GM18502 (cell line): Measurements from ENCODE around the gene PLD3.

Source experiments
- ATAC-seq: cut with Tn5 transposase; IDR thresholded peaks from one replicate; pipeline ENCODE4 v1.9.1; 2021; ENCODE audit warnings: mild to moderate bottlenecking; ENCODE audit not compliant: unreplicated experiment, poor library complexity

Gene PLD3

DNA sequence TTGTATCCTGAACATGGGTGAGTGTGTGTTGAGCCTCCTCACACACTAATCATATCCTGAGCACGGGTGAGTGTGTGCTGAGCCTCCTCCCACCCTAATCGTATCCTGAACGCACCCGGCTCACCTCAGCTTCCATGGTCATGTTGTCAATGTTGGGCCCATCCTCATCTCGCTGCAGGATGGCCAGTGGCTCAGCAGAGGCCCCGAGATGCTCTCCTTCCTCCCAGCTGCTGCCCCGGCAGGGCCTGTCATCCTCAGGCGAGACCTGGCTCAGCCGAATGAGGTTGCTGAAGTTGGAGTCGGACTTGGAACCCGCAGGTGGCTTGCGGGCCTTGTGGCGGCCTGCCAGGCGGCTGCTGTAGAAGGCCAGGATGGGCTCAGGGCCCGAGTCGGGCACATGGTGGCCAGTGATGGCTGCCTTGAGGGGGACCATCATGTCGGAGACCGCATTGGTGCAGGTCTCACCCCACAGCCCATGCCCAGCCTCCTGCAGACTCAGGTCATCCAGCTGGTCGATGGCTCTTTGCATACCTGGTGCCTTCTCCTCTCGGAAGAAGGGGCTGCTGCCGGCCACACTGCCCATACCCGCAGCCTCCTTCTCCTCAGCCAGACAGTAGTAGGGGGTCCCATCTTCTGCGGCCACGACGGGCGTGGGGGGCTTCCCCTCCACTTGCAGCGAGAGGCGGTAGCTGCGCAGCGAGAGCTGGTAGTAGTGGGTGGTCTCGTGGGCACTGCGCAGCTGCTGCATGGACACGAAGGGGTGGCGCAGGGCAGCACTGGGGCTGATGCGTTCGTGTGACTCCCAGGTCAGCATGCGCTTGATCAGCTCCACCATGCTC, 31.9 kb downstream of the PLD3 start:
- no peak for ATAC-seq

DNA sequence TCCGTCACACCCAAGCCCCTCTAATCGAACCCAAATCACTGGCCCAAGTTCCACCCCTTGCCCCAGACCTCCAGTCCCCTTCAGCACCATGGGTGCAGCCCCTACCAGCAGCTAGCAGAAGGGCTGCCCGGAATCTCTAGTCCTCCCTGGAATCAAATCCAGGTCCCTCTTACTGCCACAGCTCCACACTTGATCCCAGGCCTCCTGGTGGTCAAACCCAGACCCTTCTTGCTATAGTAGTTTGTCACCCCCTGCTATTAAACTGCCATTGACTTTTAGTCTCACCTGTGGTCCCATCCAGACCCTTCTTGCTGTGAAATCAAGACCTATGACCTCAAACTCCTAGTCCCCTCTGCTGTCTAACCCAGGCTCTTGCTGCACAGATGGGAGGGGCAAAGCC, 32.8 kb downstream of the PLD3 start:
- no peak for ATAC-seq

DNA sequence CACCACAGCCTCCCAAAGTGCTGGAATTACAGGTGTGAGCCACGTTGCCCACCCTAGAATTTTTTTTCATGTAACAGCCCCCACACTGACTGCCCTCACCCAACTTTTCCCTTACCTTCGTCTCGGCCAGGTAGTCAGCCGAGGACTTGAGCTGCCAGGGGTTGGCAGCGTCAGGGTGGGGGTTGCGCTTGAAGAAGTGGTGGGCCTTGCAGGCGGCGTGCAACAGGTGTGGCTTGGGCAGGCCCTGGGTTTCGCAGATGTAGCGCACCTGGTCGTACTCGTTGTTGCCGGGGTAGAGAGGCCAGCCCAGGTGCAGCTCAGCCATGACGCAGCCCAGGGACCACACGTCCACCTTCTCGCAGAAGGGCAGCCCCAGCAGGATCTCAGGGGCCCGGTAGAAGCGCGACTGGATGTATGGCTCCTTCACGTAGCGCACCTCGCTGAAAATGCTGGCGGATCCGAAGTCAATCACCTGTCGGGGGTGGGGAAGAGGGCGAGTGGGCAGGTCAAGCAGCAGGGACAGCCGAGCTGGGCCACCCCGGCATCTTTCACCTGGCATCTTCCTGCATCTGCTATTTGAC, 35.3 kb downstream of the PLD3 start:
- ATAC-seq: no peak

DNA sequence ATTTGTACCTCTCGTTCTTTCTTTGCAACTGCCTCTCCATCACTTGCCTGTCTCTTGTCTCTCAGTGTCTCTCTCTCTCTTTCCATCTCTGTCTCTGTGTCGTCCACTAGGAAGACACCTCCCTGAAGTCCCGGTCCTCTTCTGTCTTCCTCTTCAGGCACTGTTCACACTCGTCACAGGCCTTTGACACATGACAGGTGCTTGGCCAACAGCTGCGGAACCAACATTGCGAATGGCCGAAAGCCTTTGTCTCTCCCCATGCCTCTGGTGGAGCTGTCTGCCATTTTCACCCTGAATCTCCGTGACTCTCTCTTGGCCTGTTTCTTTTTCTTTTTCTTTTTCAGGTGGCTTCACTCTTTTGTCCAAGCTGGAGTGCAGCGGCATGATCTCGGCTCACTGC, 38.7 kb downstream of the PLD3 start:
- no peak for ATAC-seq

DNA sequence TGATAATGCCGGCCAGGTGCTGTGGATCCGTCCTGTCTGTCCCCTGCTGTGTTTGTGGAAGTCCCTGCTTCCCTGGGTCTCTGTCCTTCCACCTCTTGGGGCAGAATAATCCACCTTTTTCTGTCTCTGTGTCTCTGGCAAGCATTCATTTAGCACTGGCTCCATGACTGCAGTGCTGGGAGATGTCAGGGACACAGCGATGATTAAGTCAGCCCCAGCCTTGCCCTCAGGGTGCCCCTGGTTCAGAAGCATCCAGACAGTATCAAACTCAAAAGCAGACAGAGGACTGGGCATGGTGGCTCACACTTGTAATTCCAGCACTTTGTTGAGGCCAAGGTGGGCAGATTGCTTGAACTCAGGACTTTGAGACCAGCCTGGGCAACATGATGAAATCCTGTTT, 40.0 kb downstream of the PLD3 start:
- no peak for ATAC-seq

DNA sequence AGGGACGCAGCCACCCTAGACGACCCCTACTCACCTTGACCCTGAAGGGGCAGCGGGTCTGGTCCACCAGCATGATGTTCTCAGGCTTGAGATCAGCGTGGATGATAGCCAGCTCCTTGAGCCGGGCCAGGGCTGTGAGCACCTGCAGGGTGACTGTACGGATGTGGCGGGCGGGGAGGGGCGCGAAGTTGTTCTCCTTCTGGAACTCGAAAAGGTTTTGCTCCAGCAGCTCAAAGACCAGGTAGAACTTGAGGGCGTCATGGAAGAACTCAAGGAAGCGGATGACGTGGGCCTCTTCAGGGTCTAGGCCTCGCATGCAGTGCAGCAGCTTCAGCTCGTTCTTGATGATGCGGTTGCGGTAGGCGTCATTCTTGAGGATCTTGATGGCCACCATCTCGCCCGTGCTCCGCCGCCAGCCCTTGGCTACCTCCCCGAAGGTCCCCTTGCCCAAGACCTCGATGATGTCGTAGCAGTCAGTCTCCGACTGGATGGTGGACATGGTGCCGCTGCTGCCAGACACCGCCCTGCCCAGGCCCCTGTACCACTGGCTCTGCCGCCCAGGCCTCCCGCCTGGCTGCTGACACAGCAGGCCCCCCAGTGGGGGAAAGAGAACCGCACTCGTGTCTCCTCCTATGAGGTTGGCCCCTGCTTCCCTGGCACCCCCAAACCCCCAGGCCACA, 41.0 kb downstream of the PLD3 start:
- no peak for ATAC-seq

DNA sequence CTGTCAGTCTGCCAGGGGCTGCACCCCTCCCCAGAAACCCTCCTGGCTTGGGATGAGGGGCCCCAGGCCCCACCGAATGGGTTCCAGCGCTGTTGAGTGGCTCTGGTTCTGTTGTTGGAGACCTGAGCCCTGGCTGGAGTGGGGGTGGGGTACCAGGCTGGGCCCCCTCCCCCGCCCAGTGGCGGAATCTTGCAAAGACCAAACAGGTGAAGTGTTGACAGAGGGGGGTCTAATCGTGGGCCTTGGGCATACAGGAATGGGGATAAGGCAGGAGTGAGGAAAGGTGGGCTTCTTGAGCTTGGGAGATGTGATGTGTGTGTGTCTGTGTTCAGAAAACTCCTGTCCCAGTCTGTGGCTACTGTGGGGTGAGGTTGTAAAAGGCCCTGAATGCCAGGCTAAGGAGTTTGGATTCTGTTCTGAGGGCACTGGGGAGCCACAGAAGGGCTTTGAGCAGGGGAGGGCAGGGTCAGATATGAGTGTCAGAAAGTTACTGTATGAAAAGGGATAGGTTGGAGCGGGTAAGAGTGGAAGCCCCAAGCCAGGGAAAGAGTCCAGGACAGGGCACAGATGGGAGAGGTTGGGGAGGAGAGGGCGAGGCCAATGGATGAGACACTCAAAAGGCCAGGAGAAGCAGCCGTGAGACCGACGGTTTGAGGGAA, 41.7 kb downstream of the PLD3 start, which contains the start of gene HIPK4:
Gene HIPK4 (minus strand): TSS at position 98 of the 659 bp plus-strand sequence. CDS start 279 bp downstream, outside the sequence.
- no peak for ATAC-seq

DNA sequence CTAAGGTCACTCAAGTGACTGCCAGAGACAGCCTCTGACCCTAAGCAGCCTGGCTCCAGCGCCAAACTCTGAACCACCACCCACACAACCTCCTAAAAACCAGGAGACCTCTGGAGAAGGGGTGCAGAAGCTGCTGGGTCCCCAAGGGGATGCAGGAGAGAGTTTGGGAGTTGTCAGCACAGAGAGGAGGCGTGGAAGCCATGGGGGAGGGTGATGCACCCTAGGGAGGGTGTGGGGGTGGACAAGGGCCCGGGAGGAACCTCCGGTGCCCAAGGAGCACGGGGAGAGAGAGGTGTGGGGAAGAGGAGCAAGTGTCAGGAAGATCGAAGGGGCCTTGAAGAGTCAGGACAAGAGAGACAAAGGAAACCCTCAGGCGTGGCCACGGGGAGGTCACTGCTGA, 43.6 kb downstream of the PLD3 start:
- no peak for ATAC-seq

DNA sequence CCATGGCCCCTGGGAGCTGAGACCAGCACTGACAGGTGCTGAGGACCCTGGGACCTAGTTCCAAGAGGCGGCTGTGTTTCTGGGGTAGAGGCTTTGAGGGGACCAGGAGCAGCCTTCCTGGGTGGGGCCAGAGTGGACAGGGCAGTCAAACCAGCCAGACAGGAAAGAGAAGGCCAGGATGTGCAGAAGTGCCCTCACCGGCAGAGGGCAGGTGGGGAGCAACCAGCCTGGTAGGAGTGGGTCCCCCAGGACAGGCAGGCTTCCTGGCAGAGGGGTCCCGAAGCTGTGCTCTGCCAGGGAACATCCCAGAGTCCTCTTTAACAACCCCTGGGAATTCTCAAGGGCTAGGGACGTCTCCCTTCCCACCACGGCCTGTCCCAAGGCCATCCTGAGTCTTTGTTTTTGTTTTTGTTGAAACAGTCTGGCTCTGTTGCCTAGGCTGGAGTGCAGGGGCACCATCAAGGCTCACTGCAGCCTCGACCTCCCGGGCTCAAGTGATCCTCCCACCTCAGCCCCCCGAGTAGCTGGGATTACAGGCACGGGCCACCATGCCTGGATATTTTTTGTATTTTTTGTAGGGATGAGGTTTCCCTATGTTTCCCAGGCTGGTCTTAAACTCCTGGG, 44.5 kb downstream of the PLD3 start:
- ATAC-seq: no peak

DNA sequence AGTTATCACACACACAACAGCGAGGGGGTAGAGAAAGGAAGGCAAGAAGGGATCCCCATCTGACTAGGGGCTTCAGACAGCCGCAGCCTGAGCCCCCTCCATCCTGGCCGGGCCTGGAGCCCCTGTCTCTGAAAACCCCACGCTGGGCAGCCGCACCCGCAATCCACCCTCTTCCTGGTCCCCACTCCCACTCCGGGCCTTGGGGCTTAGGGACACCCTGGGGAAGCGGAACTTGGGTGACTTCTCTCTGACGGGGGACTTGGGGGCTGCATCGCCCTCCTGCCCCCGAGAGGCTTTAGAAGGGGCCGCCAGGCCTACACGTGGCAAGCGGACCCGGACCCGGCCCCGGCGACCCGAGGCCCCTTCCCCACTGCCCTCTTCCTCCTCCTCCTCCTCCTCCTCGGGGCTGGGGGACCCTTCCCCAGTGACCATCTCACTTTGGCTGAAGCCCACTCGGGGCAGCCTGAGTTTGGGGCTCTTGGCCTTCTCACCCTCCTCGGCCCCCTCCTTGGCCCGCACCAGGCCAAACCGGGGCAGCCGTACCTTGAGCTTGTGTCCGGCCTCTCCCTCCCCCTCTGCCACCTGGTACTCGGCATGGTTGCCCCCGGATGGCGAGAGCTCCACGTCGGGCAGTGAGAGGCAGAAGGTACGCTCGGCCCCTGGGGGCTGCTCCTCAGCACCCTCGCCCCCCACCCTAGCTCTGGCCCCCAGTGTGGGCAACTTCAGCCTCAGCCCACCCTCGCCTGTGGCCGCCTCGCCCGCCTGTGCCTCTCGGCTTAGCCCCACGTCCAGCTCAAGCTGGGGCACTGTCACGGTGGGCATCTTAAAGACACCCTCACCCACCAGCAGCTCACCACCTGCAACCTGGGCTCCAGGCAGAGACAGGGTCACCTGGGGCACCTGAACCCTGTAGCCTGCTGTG, 45.7 kb downstream of the PLD3 start:
- no peak for ATAC-seq

DNA sequence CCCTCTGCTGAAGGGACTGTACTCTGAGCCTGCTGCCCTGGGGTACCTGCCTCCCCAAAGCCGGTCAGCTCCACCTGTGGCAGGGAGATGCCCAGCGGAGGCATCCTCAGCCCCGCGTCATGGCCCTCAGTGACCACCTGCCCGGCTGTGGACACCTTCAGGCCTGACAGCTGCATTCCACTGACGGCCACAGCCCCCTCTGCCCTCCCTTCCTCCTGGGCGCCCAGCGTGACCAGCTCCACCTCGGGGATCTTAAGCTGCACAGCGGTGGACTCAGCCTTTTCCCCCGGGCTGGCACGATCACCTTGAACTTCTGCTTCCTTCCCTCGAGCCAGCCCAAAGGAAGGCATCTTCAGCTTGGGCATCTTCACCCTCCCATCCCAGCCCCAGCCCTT, 46.3 kb downstream of the PLD3 start:
- no peak for ATAC-seq

DNA sequence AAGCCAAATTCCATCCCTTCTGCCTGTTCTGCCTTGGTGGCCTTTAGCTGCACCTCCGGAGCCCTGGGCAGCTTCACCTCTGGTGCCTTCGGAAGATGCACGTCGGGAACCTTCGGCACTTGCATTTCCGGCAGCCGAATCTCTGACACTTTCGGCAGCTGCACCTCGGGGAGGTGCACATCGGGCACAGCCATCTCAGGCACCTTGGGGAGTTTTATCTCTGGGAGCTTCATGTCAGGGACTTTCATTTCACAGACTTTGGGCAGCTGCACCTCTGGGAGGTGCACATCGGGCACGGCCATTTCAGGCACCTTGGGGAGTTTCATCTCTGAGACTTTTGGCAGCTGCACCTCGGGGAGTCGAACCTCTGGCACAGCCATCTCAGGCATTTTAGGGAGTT, 47.5 kb downstream of the PLD3 start:
- ATAC-seq: no peak

DNA sequence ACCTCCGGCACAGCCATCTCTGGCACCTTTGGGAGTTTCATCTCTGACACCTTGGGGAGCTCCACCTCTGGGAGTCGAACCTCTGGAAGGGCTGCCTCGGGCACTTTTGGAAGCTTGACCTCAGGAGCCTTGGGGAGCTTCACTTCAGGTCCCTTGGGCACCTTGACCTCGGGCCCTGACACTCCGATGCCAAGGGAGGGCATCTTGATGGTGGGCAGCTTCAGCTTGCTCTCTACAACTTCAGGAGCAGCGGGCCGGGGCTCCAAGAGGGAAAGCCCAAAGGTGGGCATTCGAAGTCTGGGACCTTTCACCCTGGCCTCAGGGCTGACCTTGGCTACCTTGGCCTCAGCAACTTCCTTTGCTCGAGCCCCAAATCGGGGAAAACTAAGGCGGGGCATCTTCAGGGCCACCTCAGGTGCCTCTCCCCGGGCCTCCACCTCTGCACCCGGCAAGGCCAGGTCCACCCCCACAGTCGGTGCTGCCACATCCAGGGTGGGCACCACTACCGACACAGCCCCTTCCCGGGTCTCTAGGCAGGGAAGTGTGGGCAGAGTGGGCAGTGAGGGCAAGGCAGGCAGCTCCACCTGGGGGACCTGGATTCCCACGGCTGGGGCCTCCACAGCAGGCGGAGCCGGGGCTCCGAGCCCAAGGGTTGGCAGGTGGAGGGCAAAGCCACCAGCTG, 48.5 kb downstream of the PLD3 start:
- ATAC-seq: no peak

DNA sequence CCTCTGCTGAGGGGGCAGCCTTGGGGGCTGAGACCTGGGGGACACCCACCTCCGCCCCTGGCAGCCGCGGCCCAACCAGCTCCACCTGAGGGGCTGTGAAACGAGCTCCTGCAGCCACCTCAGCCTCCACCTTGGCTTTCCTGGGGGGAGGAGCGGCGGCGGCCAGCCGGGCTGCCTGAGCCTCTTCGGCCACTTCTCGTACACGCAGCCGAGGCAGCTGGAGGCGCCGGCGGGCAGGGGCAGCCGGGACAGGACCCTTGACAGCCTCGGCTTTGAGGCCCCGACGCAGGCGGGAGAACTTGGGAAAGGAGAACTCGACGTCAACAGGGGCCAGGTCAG, 49.0 kb downstream of the PLD3 start:
- no peak for ATAC-seq

DNA sequence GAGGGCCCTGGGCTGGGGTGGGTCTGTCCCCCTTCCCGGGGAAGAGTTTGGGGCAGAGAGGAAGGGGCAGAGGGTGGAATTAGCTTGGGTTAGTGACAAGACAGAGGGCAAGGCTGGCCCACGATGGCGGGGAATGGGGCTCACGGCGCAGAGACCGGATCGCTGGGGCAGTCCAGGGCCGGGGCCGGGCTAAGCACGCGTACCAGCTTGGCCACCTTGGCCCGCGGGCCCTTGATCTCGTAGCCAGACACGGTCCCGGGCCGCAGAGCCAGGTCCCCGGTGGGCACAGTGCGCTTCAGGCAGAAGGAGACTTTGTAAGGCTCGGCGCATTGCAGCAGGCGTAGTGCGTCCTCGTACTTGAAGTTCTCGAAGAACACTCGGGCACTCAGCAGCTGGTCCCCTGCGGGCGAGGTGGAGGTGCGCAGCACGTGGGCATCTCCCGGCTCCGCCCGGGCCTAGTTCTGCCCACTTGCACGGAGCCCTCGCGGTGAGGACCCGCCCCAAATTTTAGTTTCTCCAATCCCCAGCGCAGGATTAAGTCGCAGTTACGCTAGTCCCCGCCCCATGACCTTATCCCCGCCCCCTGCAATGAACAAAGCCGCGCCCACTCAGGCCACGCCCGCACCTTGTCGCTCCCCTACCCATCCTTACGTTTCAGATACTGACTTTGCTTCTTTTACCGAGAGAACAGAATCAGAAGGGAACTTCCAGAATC, 50.1 kb downstream of the PLD3 start:
- no peak for ATAC-seq

DNA sequence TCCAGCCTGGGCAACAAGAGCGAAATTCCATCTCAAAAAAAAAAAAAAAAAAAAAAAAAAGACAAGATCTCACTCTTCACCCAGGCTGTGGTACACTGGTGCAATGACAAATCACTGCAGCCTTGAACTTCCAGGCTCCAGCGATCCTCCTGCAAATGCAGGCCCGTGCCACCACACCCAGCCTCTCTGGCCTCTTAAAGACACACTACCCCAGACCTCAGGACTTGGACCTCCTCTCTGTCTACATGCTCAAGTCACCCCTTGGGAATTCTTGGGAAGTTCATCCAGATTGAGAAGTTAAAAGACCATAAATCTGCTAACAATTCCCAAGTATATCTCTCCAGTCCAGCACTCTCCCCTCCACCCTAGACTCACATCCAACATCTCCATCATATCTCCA, 52.1 kb downstream of the PLD3 start:
- no peak for ATAC-seq

DNA sequence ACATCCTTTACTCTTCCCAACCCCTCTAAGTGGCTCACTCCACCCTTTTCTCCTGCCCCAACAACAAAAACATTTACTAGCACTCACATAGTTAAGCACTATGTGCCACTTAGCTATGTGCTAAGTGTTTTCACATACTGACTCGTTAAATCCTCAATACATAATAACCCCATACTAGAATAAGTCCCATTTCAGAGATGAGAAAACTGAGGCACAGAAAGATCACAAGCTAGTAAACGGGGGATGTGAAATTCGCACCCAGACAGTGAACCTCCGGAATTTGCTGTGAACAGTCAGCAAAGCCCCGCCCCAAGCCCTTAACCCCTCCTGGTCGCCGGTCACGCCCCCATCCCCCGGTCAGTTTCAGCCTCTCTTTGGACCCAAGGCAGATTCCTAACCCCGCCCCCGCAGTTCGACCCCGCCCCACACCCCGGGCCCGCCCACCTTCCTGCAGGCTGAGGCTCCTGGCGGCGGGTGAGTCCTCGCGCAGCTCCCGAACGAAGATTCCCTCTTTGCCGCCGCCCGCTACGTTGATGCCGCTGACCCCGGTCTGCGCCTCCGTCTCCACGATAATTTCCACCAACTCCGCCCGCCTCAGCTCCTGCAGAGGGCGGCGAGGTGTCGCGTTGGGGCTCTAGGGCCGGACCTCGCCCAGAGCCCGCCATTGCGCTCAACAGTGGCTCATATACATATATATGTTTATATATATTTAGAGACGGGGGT, 54.9 kb downstream of the PLD3 start:
- peak; percentile 60 for ATAC-seq
